ENCODE data around the gene CD300LF. TPM values are rescaled to one million over a fixed set of nuclear protein-coding genes. Genes with fewer than 3 reads are reported as not detected.

CD300LF gene
- total and polyA plus RNA-seq, 10 donors, result 13.1 to 45.8 (median 30.9) TPM

- intact Hi-C loops (cut with DNase I; ENCODE audit: low total_unique reads), result no loop called here
- H3K27ac ChIP-seq, result peak overlapping the region; percentile 29 to 79 (median 56)
- 47 to 56% (median 53%) methylated on average over 24 to 26 of the region's 26 CpGs for WGBS, 5 donors
- no peaks in the 10 kb centered on the region for H3K9me3 ChIP-seq
- DNase-seq, result no peak
- TF ChIP-seq POLR2AphosphoS5 (IDR thresholded peaks at IDR 0.05) (peak in 1 of 3 donors; percentile 10), CTCF (IDR thresholded peaks at IDR 0.05 in 8 of 11, conservative IDR thresholded peaks at IDR 0.05 in 3 of 11) (no peak), POLR2A (IDR thresholded peaks at IDR 0.05) (no peak)
- no peaks in the 10 kb centered on the region for H3K27me3 ChIP-seq (replicated peaks in 1 of 7)
- H3K4me1 ChIP-seq, result peaks cover 45 to 100% (median 84%) of the 10 kb centered on the region in 6 donors
- H3K4me3 ChIP-seq, result peak overlapping the region in 3 of 8 donors; percentile 0 to 56 (median 10)
- H3K36me3 ChIP-seq, result peaks cover 0 to 38% (median 3%) of the 10 kb centered on the region in 6 donors
These were observed 45.5 kb upstream of the CD300LF start for GRCh38 chr17:74757931-74758847.

GRCh38 chr17:74757502-74757901, 44.8 kb upstream of the CD300LF start:
- no peak for DNase-seq
- no peaks in the 10 kb centered on the region for H3K9me3 ChIP-seq
- H3K4me3 ChIP-seq, result peak overlapping the region in 1 of 8 donors; percentile 56
- peak overlapping the region in 7 of 8 donors; percentile 29 to 79 (median 58) for H3K27ac ChIP-seq
- no peaks in the 10 kb centered on the region for H3K27me3 ChIP-seq (replicated peaks in 1 of 7)
- H3K36me3 ChIP-seq, result peaks cover 0 to 38% (median 3%) of the 10 kb centered on the region in 6 donors
- peaks cover 51 to 100% (median 89%) of the 10 kb centered on the region in 6 donors for H3K4me1 ChIP-seq
- TF ChIP-seq CTCF (IDR thresholded peaks at IDR 0.05 in 8 of 11, conservative IDR thresholded peaks at IDR 0.05 in 3 of 11), result no peak
- TF ChIP-seq POLR2AphosphoS5 (IDR thresholded peaks at IDR 0.05), result no peak
- TF ChIP-seq POLR2A (IDR thresholded peaks at IDR 0.05), result no peak
- intact Hi-C loops (cut with DNase I; ENCODE audit: low total_unique reads), result no loop called here
- WGBS, 5 donors, result 27 to 67% (median 52%) methylated on average over 2 to 3 of the region's 3 CpGs

- peak overlapping the region in 6 of 8 donors; percentile 4 to 79 (median 49) for H3K27ac ChIP-seq
- intact Hi-C loops (cut with DNase I; ENCODE audit: low total_unique reads), result no loop called here
- no peaks in the 10 kb centered on the region for H3K27me3 ChIP-seq (replicated peaks in 1 of 7)
- H3K4me1 ChIP-seq, result peaks cover 55 to 100% (median 95%) of the 10 kb centered on the region in 6 donors
- peaks cover 0 to 36% (median 2%) of the 10 kb centered on the region in 6 donors for H3K36me3 ChIP-seq
- peak overlapping the region in 1 of 8 donors; percentile 56 for H3K4me3 ChIP-seq
- DNase-seq, result peak; percentile 67
- no peaks in the 10 kb centered on the region for H3K9me3 ChIP-seq
- 45 to 69% (median 63%) methylated on average over 2 to 3 of the region's 3 CpGs for WGBS, 5 donors
- TF ChIP-seq POLR2A (IDR thresholded peaks at IDR 0.05), result no peak
- no peak for TF ChIP-seq CTCF (IDR thresholded peaks at IDR 0.05 in 8 of 11, conservative IDR thresholded peaks at IDR 0.05 in 3 of 11)
- no peak for TF ChIP-seq POLR2AphosphoS5 (IDR thresholded peaks at IDR 0.05)
These were observed 44.2 kb upstream of the CD300LF start for GRCh38 chr17:74756891-74757290.

GRCh38 chr17:74755533-74755932, 42.8 kb upstream of the CD300LF start:
- DNase-seq, result no peak

More at GRCh38 chr17:74755533-74755932, 42.8 kb upstream of the CD300LF start:
- no peaks in the 10 kb centered on the region for H3K27me3 ChIP-seq (replicated peaks in 1 of 7)
- intact Hi-C loops (cut with DNase I; ENCODE audit: low total_unique reads), result no loop called here
- H3K4me1 ChIP-seq, result peaks cover 54 to 100% (median 98%) of the 10 kb centered on the region in 6 donors
- no peak overlapping the region for H3K4me3 ChIP-seq
- WGBS, 5 donors, result 85 to 96% (median 89%) methylated on average over 8 of the region's 8 CpGs
- no peak for TF ChIP-seq POLR2AphosphoS5 (IDR thresholded peaks at IDR 0.05)
- no peak for TF ChIP-seq POLR2A (IDR thresholded peaks at IDR 0.05)
- no peak for TF ChIP-seq CTCF (IDR thresholded peaks at IDR 0.05 in 8 of 11, conservative IDR thresholded peaks at IDR 0.05 in 3 of 11)
- no peaks in the 10 kb centered on the region for H3K9me3 ChIP-seq
- H3K36me3 ChIP-seq, result peaks cover 0 to 24% (median 0%) of the 10 kb centered on the region in 6 donors
- H3K27ac ChIP-seq, result peak overlapping the region in 1 of 8 donors; percentile 95
